Stimulated activated CD4-positive, alpha-beta T cell treated with anti-CD3 and anti-CD28 coated beads, TNF-alpha, amount 100 ng/mL, for 4 hours (primary cell): ENCODE measurements around the gene VAV1.

Experiments used
- DNase-seq, 3 experiments: peaks; one replicate each; pipeline ENCODE4 v3.0.0-alpha.2; 2020; ENCODE audit warnings: low read depth in 3 of 3

Gene VAV1

DNA sequence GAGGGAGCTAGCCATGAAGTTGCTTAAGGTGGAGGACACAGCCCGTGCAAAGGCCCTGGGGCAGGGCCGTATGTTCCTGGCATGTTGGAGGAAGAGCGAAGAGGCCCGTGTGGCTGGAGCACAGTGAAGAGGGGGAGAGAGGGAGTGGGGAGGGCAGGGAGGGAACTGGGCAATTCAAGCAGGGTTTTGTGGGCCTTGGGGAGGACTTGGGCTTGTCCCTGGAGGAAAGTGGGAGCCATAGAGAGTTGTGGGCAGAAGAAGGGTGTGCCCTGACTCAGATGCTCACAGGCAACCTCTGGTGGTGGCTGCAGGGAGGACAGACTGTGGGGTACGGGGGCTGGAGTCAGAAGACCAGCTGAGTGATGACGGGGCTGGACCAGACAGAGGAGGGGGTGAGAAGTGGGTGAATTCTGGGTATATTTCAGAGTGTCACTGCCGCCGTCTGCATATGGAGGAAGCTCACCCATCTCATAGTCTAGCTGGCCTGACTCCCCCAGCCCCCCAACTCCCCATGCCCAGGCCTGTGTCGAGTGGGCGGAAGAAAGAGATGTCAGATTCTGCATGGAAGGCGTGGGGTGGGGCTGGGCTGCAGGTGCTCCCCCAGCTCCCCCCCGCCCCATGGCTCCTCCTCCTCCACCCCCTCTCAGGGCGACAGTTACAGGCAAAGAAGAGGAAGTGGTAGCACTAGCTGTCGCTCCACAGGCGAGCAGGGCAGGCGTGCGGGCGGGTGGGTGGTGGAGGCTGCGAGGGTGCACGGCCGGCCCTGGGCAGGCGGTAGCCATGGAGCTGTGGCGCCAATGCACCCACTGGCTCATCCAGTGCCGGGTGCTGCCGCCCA lies at the start of gene VAV1:
Gene VAV1 (plus strand): TSS at position 681 of the 838 bp plus-strand sequence. CDS start 100 bp downstream, at position 781.
- DNase-seq, result peak; percentile 59 to 81 (median 74)

DNA sequence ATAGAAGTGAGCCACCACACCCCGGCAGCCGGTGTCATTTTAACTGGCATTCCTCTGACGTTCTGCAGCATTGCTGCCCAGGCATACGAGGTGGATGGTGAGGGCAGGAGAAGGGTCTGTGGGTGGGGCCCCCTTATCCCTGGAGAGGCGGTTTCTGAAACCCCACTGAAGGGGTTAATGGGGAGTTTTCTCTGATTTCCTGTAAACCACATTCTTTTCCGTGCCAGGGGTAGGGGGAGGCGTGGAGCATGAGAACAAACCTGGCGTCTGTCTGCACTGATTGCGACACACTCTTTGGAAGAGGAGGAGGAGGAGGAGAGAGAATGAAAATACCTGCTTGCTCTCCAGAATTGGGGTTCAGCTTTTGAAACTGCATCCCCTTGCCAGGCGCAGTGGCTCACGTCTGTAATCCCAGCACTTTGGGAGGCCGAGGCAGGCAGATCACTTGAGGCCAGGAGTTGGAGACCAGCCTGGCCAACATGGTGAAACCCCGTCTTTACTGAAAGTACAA lies 49.3 kb upstream of the VAV1 start:
- DNase-seq, result no peak

DNA sequence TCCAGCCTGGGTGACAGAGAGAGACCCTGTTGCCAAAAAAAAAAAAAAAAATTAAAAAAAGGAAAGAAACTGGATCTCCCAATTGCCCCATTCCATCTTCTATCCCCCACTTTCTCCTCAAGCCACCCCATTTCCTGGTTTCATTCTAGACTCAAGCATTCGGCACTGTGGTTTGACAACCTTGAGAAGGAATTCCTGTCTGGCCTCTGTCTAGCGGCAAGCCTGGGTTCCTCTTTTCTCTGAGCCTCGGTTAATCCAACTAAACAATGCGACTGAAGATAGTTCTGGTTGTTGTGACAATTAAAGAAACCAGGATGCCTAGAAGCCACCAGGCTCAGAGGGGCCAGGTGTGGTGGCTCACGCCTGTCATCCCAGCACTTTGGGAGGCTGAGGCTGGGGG lies 48.8 kb upstream of the VAV1 start:
- DNase-seq, result no peak

- no peak for DNase-seq
These were observed 47.6 kb upstream of the VAV1 start for GRCh38 chr19:6724631-6725492.

DNA sequence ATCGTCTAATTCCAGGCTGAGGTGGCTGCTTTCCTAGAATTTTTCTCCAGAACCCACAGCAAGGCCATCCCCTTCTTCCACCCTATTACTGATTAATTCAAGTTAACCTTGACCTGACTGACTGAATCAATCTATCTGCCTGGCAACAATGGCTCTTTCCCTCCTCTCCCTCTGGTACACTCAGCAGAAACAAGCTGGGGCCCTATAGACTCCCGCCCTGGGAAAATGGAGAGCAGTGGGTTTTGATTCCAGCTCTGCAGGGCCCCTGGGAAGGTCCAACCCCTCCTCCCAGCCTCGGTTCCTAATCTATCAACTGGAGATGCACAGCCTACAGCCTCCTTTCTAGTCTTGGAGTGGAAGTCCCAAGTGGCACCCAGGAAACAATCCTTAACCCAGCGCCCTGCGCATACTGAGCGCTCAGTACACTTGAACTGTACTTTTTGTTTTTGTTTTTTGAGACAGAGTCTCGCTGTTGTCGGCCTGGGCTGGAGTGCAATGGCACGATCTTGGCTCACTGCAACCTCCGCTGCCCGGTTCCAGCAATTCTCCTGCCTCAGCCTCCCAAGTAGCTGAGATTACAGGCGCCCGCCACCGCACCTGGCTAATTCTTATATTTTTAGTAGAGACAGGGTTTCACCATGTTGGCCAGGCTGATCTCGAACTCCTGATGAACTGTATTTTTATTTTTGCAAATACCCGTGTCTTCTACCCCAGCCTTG lies 46.8 kb upstream of the VAV1 start:
- DNase-seq, result no peak

DNA sequence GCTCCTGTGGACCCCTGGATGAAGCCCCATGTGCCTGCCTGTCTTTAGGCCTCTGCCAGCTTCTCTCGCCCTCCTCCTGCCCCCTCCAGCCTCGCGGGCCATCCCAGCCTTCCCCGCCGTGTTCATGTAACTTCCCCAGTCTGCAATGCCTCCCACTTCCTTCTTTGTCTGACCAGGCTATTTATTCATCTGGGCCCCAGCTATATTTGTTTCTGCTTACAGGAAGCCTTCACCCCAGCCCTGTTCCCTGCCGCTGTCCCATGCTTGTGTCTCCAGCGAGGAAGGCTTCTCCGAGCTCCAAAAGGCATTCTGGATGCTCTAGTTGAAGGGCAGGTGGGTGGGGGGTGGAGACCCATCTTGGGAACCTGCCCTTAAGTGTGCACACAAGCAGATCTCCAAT lies 44.2 kb upstream of the VAV1 start:
- no peak for DNase-seq

GRCh38 chr19:6729573-6730152 lies 42.8 kb upstream of the VAV1 start:
- DNase-seq, result no peak

GRCh38 chr19:6730153-6730804 lies 42.2 kb upstream of the VAV1 start:
- DNase-seq, result no peak

GRCh38 chr19:6730941-6731670 lies 41.4 kb upstream of the VAV1 start:
- no peak for DNase-seq

GRCh38 chr19:6731822-6732221 lies 40.7 kb upstream of the VAV1 start:
- DNase-seq, result no peak

GRCh38 chr19:6732803-6733337 lies 39.6 kb upstream of the VAV1 start:
- DNase-seq, result no peak

GRCh38 chr19:6733338-6734095 lies 39.0 kb upstream of the VAV1 start:
- DNase-seq, result no peak

- no peak for DNase-seq
These were observed 38.3 kb upstream of the VAV1 start for GRCh38 chr19:6734096-6734696.

- DNase-seq, result no peak
These were observed 37.2 kb upstream of the VAV1 start for GRCh38 chr19:6735181-6735911.

- DNase-seq, result peak; percentile 45 to 56 (median 50)
These were observed 36.2 kb upstream of the VAV1 start for GRCh38 chr19:6736169-6736916.

DNA sequence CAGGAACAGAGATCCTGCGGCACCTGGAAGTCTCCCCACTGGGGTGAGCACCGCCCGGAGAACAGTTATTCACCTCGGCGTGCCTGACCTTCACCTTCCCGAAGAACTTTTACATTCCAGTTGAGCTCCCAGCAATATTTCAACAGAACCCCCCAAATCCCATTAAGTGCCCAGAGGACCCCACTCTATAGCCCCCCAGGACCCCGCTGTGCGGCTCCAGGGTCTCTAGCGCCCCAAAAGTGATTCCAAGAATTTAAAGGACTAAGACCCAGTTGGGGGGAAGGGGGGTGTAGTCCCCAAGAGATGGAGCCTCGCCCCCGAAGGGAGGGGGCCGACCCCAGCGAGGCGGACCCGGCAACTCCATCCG lies 35.6 kb upstream of the VAV1 start:
- DNase-seq, result no peak

DNA sequence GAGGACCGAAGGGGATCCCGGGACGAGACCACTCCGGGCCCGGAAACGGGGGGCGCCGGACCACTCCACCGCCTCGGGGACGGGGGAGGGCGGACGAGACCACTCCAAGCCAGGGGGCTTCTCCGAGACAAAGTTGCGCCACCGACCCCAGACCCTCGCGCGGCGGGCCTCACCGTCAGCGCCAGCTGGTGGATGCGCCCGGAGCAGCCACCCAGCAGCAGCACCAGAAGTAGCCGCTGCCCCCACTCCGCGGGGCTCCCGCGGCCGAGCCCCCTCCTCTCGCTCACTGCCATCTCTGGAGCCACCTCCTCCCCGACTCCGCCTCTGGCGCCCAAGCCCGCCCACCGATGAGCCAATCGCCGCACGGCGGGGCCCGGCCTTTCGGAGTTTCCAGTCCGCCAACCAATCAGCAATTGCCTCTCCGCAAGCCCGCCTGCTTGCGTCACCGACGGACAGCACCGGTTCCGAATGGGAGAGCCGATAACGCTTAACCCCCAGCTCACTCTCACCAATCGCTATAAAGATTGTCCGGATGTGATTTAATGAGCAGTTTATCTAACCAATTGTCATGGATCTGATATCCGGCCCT lies 35.1 kb upstream of the VAV1 start, which contains the start of gene GPR108:
Gene GPR108 (minus strand): TSS at position 297 of the 589 bp plus-strand sequence. CDS start 4 bp downstream, at position 293.
- peak; percentile 96 to 99 (median 98) for DNase-seq
